ENCODE data around the gene STARD13.

Gene STARD13

GRCh38 chr13:33318037-33318436 is 32.5 kb upstream of the STARD13 start:
- no peaks in the 10 kb centered on the region for H3K36me3 Mint-ChIP-seq
- H3K27me3 Mint-ChIP-seq, result peaks cover 20% of the 10 kb centered on the region
- no peak overlapping the region for H3K27ac Mint-ChIP-seq
- H3K9me3 Mint-ChIP-seq, result peaks cover 7% of the 10 kb centered on the region
- no peak for ATAC-seq
- H3K4me3 Mint-ChIP-seq, result no peak overlapping the region
- H3K4me1 Mint-ChIP-seq, result no peaks in the 10 kb centered on the region

- H3K4me3 Mint-ChIP-seq, result no peak overlapping the region
- ATAC-seq, result no peak
Measured at GRCh38 chr13:33316890-33317289, 31.3 kb upstream of the STARD13 start.

GRCh38 chr13:33313504-33313903 is 27.9 kb upstream of the STARD13 start:
- no peaks in the 10 kb centered on the region for H3K36me3 Mint-ChIP-seq
- H3K4me3 Mint-ChIP-seq, result no peak overlapping the region
- no peaks in the 10 kb centered on the region for H3K4me1 Mint-ChIP-seq
- ATAC-seq, result no peak
- peaks cover 22% of the 10 kb centered on the region for H3K27me3 Mint-ChIP-seq
- H3K27ac Mint-ChIP-seq, result no peak overlapping the region
- peaks cover 9% of the 10 kb centered on the region for H3K9me3 Mint-ChIP-seq

More at GRCh38 chr13:33316890-33317289, 31.3 kb upstream of the STARD13 start:
- no peak overlapping the region for H3K27ac Mint-ChIP-seq
- H3K9me3 Mint-ChIP-seq, result peaks cover 7% of the 10 kb centered on the region
- no peaks in the 10 kb centered on the region for H3K4me1 Mint-ChIP-seq
- no peaks in the 10 kb centered on the region for H3K36me3 Mint-ChIP-seq
- H3K27me3 Mint-ChIP-seq, result peaks cover 20% of the 10 kb centered on the region

- H3K4me1 Mint-ChIP-seq, result no peaks in the 10 kb centered on the region
- H3K9me3 Mint-ChIP-seq, result peaks cover 11% of the 10 kb centered on the region
Measured at GRCh38 chr13:33312861-33313212, 27.3 kb upstream of the STARD13 start.

GRCh38 chr13:33312150-33312860 is 26.8 kb upstream of the STARD13 start:
- Mint-ChIP-seq H3K27ac (no peak overlapping the region), H3K27me3 (peaks cover 17% of the 10 kb centered on the region), H3K4me1 (no peaks in the 10 kb centered on the region), H3K36me3 (no peaks in the 10 kb centered on the region), H3K4me3 (no peak overlapping the region), H3K9me3 (peaks cover 13% of the 10 kb centered on the region)
- no peak for ATAC-seq

More at GRCh38 chr13:33312861-33313212, 27.3 kb upstream of the STARD13 start:
- Mint-ChIP-seq H3K36me3 (no peaks in the 10 kb centered on the region), H3K27ac (no peak overlapping the region), H3K4me3 (no peak overlapping the region), H3K27me3 (peaks cover 22% of the 10 kb centered on the region)
- ATAC-seq, result no peak

- Mint-ChIP-seq H3K36me3 (no peaks in the 10 kb centered on the region), H3K27me3 (peaks cover 10% of the 10 kb centered on the region), H3K9me3 (peaks cover 10% of the 10 kb centered on the region), H3K4me1 (no peaks in the 10 kb centered on the region), H3K4me3 (no peak overlapping the region), H3K27ac (no peak overlapping the region)
- no peak for ATAC-seq
Measured at GRCh38 chr13:33311040-33311439, 25.5 kb upstream of the STARD13 start.

GRCh38 chr13:33310245-33311038 is 24.9 kb upstream of the STARD13 start:
- Mint-ChIP-seq H3K36me3 (no peaks in the 10 kb centered on the region), H3K4me3 (no peak overlapping the region), H3K27ac (no peak overlapping the region)

GRCh38 chr13:33308863-33309262 is 23.3 kb upstream of the STARD13 start:
- H3K27ac Mint-ChIP-seq, result no peak overlapping the region
- no peak overlapping the region for H3K4me3 Mint-ChIP-seq
- no peaks in the 10 kb centered on the region for H3K36me3 Mint-ChIP-seq
- peaks cover 10% of the 10 kb centered on the region for H3K9me3 Mint-ChIP-seq
- H3K4me1 Mint-ChIP-seq, result no peaks in the 10 kb centered on the region
- peaks cover 10% of the 10 kb centered on the region for H3K27me3 Mint-ChIP-seq
- no peak for ATAC-seq

More at GRCh38 chr13:33310245-33311038, 24.9 kb upstream of the STARD13 start:
- Mint-ChIP-seq H3K27me3 (peaks cover 10% of the 10 kb centered on the region), H3K9me3 (peaks cover 10% of the 10 kb centered on the region), H3K4me1 (no peaks in the 10 kb centered on the region)
- ATAC-seq, result no peak

- Mint-ChIP-seq H3K27me3 (peaks cover 17% of the 10 kb centered on the region), H3K9me3 (peaks cover 10% of the 10 kb centered on the region), H3K27ac (no peak overlapping the region), H3K4me3 (no peak overlapping the region), H3K36me3 (no peaks in the 10 kb centered on the region), H3K4me1 (no peaks in the 10 kb centered on the region)
- ATAC-seq, result no peak
Measured at GRCh38 chr13:33307843-33308242, 22.3 kb upstream of the STARD13 start.

- H3K9me3 Mint-ChIP-seq, result peaks cover 6% of the 10 kb centered on the region
- H3K4me1 Mint-ChIP-seq, result no peaks in the 10 kb centered on the region
- no peaks in the 10 kb centered on the region for H3K36me3 Mint-ChIP-seq
- no peak overlapping the region for H3K27ac Mint-ChIP-seq
- no peak for ATAC-seq
- H3K27me3 Mint-ChIP-seq, result peaks cover 13% of the 10 kb centered on the region
- H3K4me3 Mint-ChIP-seq, result no peak overlapping the region
Measured at GRCh38 chr13:33303855-33304597, 18.5 kb upstream of the STARD13 start.

GRCh38 chr13:33299626-33300025 is 14.1 kb upstream of the STARD13 start:
- no peaks in the 10 kb centered on the region for H3K36me3 Mint-ChIP-seq
- H3K4me1 Mint-ChIP-seq, result no peaks in the 10 kb centered on the region
- H3K9me3 Mint-ChIP-seq, result no peaks in the 10 kb centered on the region
- no peak for ATAC-seq
- peaks cover 22% of the 10 kb centered on the region for H3K27me3 Mint-ChIP-seq
- no peak overlapping the region for H3K4me3 Mint-ChIP-seq
- H3K27ac Mint-ChIP-seq, result no peak overlapping the region

- H3K27me3 Mint-ChIP-seq, result peaks cover 11% of the 10 kb centered on the region
- no peaks in the 10 kb centered on the region for H3K36me3 Mint-ChIP-seq
- no peak overlapping the region for H3K4me3 Mint-ChIP-seq
- ATAC-seq, result no peak
- H3K27ac Mint-ChIP-seq, result no peak overlapping the region
- no peaks in the 10 kb centered on the region for H3K4me1 Mint-ChIP-seq
- no peaks in the 10 kb centered on the region for H3K9me3 Mint-ChIP-seq
Measured at GRCh38 chr13:33296793-33297425, 11.4 kb upstream of the STARD13 start.

GRCh38 chr13:33292712-33293111 is 7.2 kb upstream of the STARD13 start:
- ATAC-seq, result no peak
- Mint-ChIP-seq H3K4me3 (no peak overlapping the region), H3K4me1 (no peaks in the 10 kb centered on the region), H3K27me3 (peaks cover 11% of the 10 kb centered on the region), H3K27ac (no peak overlapping the region), H3K36me3 (no peaks in the 10 kb centered on the region), H3K9me3 (no peaks in the 10 kb centered on the region)

- Mint-ChIP-seq H3K9me3 (no peaks in the 10 kb centered on the region), H3K27me3 (peaks cover 22% of the 10 kb centered on the region), H3K36me3 (no peaks in the 10 kb centered on the region), H3K4me1 (peaks cover 8% of the 10 kb centered on the region), H3K4me3 (no peak overlapping the region), H3K27ac (no peak overlapping the region)
- ATAC-seq, result no peak
Measured at GRCh38 chr13:33290421-33290965, 4.9 kb upstream of the STARD13 start.

GRCh38 chr13:33289966-33290365 is 4.4 kb upstream of the STARD13 start:
- peaks cover 21% of the 10 kb centered on the region for H3K27me3 Mint-ChIP-seq
- no peak overlapping the region for H3K4me3 Mint-ChIP-seq
- no peak for ATAC-seq
- no peak overlapping the region for H3K27ac Mint-ChIP-seq
- peaks cover 13% of the 10 kb centered on the region for H3K4me1 Mint-ChIP-seq
- H3K9me3 Mint-ChIP-seq, result no peaks in the 10 kb centered on the region
- H3K36me3 Mint-ChIP-seq, result no peaks in the 10 kb centered on the region
